Neural progenitor cell (in vitro differentiated cells): ENCODE results near the gene TTC27. TPM values are rescaled to one million over a fixed set of nuclear protein-coding genes. Genes with fewer than 3 reads are reported as not detected.

Source experiments
- DNase-seq: peaks from one replicate; pipeline ENCODE4 v3.0.0-alpha.2; 2016; ENCODE audit warnings: low spot score
- H2AFZ ChIP-seq: fragments of 200-600 bp; sonication (generic); replicated peaks from 2 replicates; pipeline ENCODE4 v1.6.1; 2016; ENCODE audit warnings: antibody characterized with exemption
- H3F3A ChIP-seq: fragments of 200-600 bp; sonication (generic); 2 replicates; pipeline ENCODE4 v1.6.1; 2016; ENCODE audit warnings: antibody characterized with exemption, low read depth
- H3K27ac ChIP-seq: fragments of 200-600 bp; sonication (generic); 2 replicates; pipeline ENCODE4 v1.5.1; 2016; ENCODE audit warnings: mild to moderate bottlenecking
- H3K27me3 ChIP-seq: fragments of 200-600 bp; sonication (generic); 2 replicates; pipeline ENCODE4 v1.6.1; 2016; ENCODE audit warnings: mild to moderate bottlenecking, moderate library complexity
- H3K36me3 ChIP-seq: fragments of 200-600 bp; sonication (generic); 2 replicates; pipeline ENCODE4 v1.5.1; 2016
- H3K4me1 ChIP-seq: fragments of 200-600 bp; sonication (generic); 2 replicates; pipeline ENCODE4 v1.6.1; 2016; ENCODE audit warnings: mixed run types
- H3K4me2 ChIP-seq: fragments of 200-600 bp; sonication (generic); 2 replicates; pipeline ENCODE4 v1.6.1; 2016
- H3K4me3 ChIP-seq: fragments of 200-600 bp; sonication (generic); 2 replicates; pipeline ENCODE4 v1.5.1; 2016
- H3K79me2 ChIP-seq: fragments of 200-600 bp; sonication (generic); 2 replicates; pipeline ENCODE4 v1.6.1; 2016; ENCODE audit warnings: low read depth
- H3K9ac ChIP-seq: fragments of 200-600 bp; sonication (generic); 2 replicates; pipeline ENCODE4 v1.6.1; 2016
- H3K9me3 ChIP-seq: fragments of 200-600 bp; sonication (generic); 2 replicates; pipeline ENCODE4 v1.5.1; 2016; ENCODE audit warnings: low read depth
- H4K20me1 ChIP-seq: fragments of 200-600 bp; sonication (generic); 2 replicates; pipeline ENCODE4 v1.6.1; 2016; ENCODE audit warnings: low read depth
- H3K27ac Mint-ChIP-seq: 3 replicates; pipeline ENCODE4 v1.8.0; 2021; ENCODE audit warnings: mixed read lengths
- H3K27me3 Mint-ChIP-seq: 2 replicates; pipeline ENCODE4 v1.8.0; 2022; ENCODE audit warnings: low read depth, mild to moderate bottlenecking, inconsistent platforms, moderate library complexity, mixed read lengths; ENCODE audit not compliant: insufficient read depth
- H3K36me3 Mint-ChIP-seq: 3 replicates; pipeline ENCODE4 v1.8.0; 2021; ENCODE audit warnings: mixed read lengths
- H3K4me1 Mint-ChIP-seq: 3 replicates; pipeline ENCODE4 v1.8.0; 2021; ENCODE audit warnings: mixed read lengths
- H3K4me3 Mint-ChIP-seq: 3 replicates; pipeline ENCODE4 v1.8.0; 2021; ENCODE audit warnings: mild to moderate bottlenecking, moderate library complexity, mixed read lengths
- H3K9me3 Mint-ChIP-seq: 3 replicates; pipeline ENCODE4 v1.8.0; 2020; ENCODE audit warnings: mixed read lengths
- EZH2 ChIP-seq: fragments of 200-600 bp; sonication (generic); IDR thresholded peaks from 2 replicates; pipeline ENCODE4 v1.6.1; 2017; ENCODE audit warnings: antibody characterized with exemption, mild to moderate bottlenecking, moderate library complexity
- EZH2phosphoT487 ChIP-seq: fragments of 200-600 bp; sonication (generic); IDR thresholded peaks from 2 replicates; pipeline ENCODE4 v1.6.1; 2017; ENCODE audit warnings: antibody characterized with exemption
- total RNA-seq: library from RNA; depleted of rRNA; stranded (reverse); fragments of >200 nt; gene quantifications from 2 replicates; pipeline ENCODE4 v1.2.3, GENCODE V29; 2015; ENCODE audit warnings: low replicate concordance
- TF ChIP-seq, protein P1 (sequence below): fragments of 200-600 bp; sonication (generic); IDR thresholded peaks from 2 replicates; pipeline ENCODE4 v1.5.1; 2017; ENCODE audit warnings: antibody characterized with exemption, mild to moderate bottlenecking

TTC27 gene
- total RNA-seq, 1 donor from 2014 or later: 32.5 TPM

DNA sequence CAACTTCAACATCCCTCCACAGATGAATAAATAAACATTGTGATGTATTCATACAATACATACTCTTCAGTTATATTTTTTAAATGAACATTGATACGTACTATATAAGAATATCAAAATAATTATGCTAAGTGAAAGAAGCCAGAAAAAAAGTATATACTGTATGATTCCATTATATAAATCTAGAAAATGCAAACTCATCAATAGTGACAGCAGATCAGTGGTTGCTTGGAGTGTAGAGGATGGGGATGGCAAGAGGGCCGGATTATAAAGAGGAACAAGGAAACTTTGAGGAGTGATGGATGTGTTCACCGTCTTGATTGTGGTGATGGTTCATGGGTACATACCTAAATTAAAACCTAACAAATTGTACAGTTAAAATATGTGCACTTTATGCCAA lies 3.0 kb upstream of the TTC27 start:
- no peak for TF ChIP-seq EZH2
- TF ChIP-seq, protein P1, sequence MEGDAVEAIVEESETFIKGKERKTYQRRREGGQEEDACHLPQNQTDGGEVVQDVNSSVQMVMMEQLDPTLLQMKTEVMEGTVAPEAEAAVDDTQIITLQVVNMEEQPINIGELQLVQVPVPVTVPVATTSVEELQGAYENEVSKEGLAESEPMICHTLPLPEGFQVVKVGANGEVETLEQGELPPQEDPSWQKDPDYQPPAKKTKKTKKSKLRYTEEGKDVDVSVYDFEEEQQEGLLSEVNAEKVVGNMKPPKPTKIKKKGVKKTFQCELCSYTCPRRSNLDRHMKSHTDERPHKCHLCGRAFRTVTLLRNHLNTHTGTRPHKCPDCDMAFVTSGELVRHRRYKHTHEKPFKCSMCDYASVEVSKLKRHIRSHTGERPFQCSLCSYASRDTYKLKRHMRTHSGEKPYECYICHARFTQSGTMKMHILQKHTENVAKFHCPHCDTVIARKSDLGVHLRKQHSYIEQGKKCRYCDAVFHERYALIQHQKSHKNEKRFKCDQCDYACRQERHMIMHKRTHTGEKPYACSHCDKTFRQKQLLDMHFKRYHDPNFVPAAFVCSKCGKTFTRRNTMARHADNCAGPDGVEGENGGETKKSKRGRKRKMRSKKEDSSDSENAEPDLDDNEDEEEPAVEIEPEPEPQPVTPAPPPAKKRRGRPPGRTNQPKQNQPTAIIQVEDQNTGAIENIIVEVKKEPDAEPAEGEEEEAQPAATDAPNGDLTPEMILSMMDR: no peak
- no peak for TF ChIP-seq EZH2phosphoT487

DNA sequence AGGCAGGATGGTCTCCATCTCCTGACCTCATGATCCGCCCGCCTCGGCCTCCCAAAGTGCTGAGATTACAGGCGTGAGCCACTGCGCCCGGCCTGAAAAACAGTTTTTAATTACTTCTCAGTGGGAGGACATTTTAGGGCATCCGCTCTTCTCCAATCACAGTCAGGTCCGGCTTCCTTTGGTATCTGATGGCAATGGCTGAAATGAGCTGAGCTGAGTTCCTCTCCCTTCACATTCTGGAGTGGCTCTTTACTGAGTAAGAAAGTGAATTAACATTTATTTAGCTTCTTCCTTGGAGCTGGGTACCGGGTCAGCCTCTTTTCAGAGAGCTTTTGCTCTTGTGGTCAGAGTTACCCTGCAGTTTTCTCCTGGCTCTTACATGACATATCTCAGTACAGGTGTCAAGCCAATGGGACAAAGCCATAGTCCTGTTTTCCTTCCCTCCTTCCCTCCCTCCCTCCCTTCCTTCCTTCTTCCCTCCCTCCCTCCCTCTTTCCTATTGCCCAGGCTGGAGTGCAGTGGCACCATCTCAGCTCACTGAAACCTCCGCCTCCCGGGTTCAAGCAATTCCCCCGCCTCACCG lies 1.1 kb upstream of the TTC27 start:
- no peak overlapping the region for H3K9ac ChIP-seq
- H3K4me2 ChIP-seq: peak overlapping the region; percentile 82
- H3K9me3 ChIP-seq: no peaks in the 10 kb centered on the region
- H4K20me1 ChIP-seq: no peaks in the 10 kb centered on the region
- H3K27me3 ChIP-seq: no peaks in the 10 kb centered on the region
- H3K27me3 Mint-ChIP-seq: peaks cover 11% of the 10 kb centered on the region
- H3K27ac Mint-ChIP-seq: no peak overlapping the region
- peak; percentile 17 for DNase-seq
- peaks cover 7% of the 10 kb centered on the region for H3K36me3 Mint-ChIP-seq
- H2AFZ ChIP-seq: no peak overlapping the region
- TF ChIP-seq EZH2phosphoT487 (no peak), EZH2 (no peak)
- TF ChIP-seq, protein P1: no peak
- H3K27ac ChIP-seq: no peak overlapping the region
- H3K36me3 ChIP-seq: no peaks in the 10 kb centered on the region
- peaks cover 13% of the 10 kb centered on the region for H3F3A ChIP-seq
- no peaks in the 10 kb centered on the region for H3K4me1 ChIP-seq
- no peaks in the 10 kb centered on the region for H3K9me3 Mint-ChIP-seq
- H3K4me3 ChIP-seq: peak overlapping the region; percentile 79
- peaks cover 8% of the 10 kb centered on the region for H3K79me2 ChIP-seq
- peaks cover 9% of the 10 kb centered on the region for H3K4me1 Mint-ChIP-seq
- H3K4me3 Mint-ChIP-seq: no peak overlapping the region

More for the DNA sequence above, 3.0 kb upstream of the TTC27 start:
- Mint-ChIP-seq H3K9me3 (no peaks in the 10 kb centered on the region), H3K27me3 (peaks cover 11% of the 10 kb centered on the region), H3K27ac (no peak overlapping the region), H3K36me3 (peaks cover 6% of the 10 kb centered on the region), H3K4me3 (no peak overlapping the region), H3K4me1 (peaks cover 9% of the 10 kb centered on the region)
- Histone ChIP-seq H3F3A (peaks cover 13% of the 10 kb centered on the region), H3K27ac (no peak overlapping the region), H4K20me1 (no peaks in the 10 kb centered on the region), H2AFZ (no peak overlapping the region), H3K4me1 (no peaks in the 10 kb centered on the region), H3K9me3 (no peaks in the 10 kb centered on the region), H3K9ac (no peak overlapping the region), H3K36me3 (no peaks in the 10 kb centered on the region), H3K4me2 (no peak overlapping the region), H3K4me3 (no peak overlapping the region), H3K27me3 (no peaks in the 10 kb centered on the region), H3K79me2 (peaks cover 8% of the 10 kb centered on the region)
- no peak for DNase-seq

DNA sequence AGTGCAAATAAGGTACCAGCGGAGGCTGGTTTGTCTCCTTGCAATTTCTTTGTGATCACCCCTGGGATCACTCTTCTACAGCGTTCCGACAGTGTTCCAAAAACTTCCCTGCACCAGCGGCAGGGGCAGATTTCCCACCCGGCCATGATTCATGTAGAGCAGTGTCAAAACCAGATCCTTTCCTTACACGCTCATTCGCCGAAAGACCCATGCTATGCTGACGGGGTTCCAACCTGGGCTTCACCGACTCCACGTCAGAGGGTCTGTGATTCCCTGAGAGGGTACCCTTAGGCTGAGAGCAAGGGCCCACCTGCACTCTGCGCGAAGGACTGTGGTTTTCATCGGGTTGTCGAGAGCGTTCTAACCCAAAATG lies 423 bp upstream of the TTC27 start:
- Histone ChIP-seq H3K79me2 (peaks cover 8% of the 10 kb centered on the region), H3K36me3 (no peaks in the 10 kb centered on the region), H3K9ac (no peak overlapping the region), H3K4me3 (peak overlapping the region; percentile 79), H3F3A (peaks cover 13% of the 10 kb centered on the region), H3K4me2 (peak overlapping the region; percentile 82), H3K4me1 (no peaks in the 10 kb centered on the region), H3K27me3 (no peaks in the 10 kb centered on the region), H3K9me3 (no peaks in the 10 kb centered on the region), H2AFZ (peak overlapping the region; percentile 100), H3K27ac (no peak overlapping the region), H4K20me1 (no peaks in the 10 kb centered on the region)
- DNase-seq: peak; percentile 66
- peaks cover 9% of the 10 kb centered on the region for H3K4me1 Mint-ChIP-seq
- TF ChIP-seq, protein P1: peak; percentile 27
- TF ChIP-seq EZH2 (no peak), EZH2phosphoT487 (no peak)
- H3K27ac Mint-ChIP-seq: peak overlapping the region; percentile 3
- peaks cover 3% of the 10 kb centered on the region for H3K36me3 Mint-ChIP-seq
- no peaks in the 10 kb centered on the region for H3K9me3 Mint-ChIP-seq
- H3K4me3 Mint-ChIP-seq: peak overlapping the region; percentile 93
- H3K27me3 Mint-ChIP-seq: peaks cover 11% of the 10 kb centered on the region
